ENCODE data around the gene MKRN2OS.
A peak's percentile ranks its signal among the peaks of the same experiment; 100 is the strongest.
"Not testable (repeated sequence)": the region's sequence is repeated elsewhere in the genome, so short reads cannot be mapped to it uniquely, and the experiment has no call there.

The MKRN2OS gene

DNA sequence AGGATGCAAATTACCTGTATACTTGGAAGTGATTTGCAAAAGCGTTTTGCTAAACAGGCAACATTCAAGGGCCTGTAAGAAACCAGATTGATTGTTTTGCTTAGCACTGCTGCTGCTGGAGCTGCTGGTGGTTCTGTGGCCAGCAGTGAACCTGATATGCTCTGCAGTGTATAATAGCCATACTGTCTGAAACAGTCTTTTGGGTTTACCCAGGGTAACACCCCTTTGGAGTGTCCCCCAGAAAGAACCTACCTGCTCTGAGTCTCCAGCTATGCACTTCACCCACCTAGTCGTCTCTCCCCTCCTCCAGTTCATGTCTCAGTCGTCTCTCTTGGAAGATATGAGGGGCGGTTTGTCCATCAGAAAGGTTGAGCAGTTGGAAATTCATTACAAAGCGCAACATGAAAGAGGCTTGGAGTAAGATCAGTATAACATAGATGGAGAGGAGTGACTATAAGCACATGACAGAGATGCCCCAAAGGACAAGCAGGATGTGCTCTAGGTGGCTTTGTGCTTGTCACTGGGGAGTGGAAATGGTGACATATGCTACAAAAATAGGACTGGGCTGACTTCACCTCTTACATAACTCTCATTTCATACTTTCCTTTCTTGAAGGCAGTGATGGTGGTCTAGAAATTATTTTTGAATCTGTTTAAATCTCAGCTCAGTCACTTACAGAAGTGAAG lies 15.3 kb upstream of the MKRN2OS start:
- no peak for DNase-seq

- no peak for DNase-seq
Observed at GRCh38 chr3:12559520-12559919, 14.2 kb upstream of the MKRN2OS start.

GRCh38 chr3:12558706-12559105 lies 13.4 kb upstream of the MKRN2OS start:
- no peak for DNase-seq

GRCh38 chr3:12557473-12558100 lies 12.3 kb upstream of the MKRN2OS start:
- no peak for DNase-seq

DNA sequence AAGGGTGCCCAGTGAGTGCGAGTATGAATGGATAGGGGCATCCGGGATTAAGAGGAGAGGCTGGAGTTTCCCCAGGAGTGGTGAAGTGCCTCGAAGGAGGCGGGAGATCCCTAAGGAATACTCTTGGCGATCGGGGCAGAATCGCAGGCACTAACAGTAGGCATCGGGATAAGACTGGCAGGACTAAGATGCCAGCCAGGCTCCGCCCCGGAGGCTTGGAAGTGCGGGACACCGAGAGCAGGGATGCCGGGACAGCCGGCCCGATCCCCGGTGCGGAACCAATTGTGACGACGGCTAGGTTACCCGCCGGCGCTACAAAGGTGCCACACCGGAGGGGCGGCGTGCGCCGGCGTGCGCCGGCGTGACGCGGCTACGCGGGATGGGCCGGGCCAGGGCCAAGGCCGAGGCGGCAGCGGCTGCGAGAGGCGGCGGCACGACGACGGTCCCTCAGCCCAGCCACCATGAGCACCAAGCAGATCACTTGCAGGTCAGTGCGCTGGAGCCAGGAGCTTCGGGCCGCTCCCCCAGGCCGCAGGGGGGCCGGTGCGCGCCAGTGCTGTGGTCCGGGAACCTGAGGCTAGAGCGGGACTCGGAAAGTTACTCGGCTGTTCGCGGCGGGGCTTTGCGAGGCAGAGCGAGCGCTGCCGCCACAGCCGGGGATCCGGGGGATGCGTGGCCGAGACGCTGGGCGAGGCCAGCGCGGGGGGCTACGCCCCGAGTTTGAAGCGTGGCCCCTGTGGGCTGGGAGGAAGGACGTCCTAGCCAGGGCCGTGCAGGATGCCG lies 11.6 kb upstream of the MKRN2OS start, which contains the start of gene MKRN2:
MKRN2 (plus strand) TSS at position 398 of the 783 bp plus-strand sequence; CDS start at position 462, 64 bp downstream.
- DNase-seq = peak; percentile 78

- DNase-seq = no peak
Observed at GRCh38 chr3:12556314-12556689, 11.0 kb upstream of the MKRN2OS start.

- no peak for DNase-seq
Observed at GRCh38 chr3:12553921-12554391, 8.7 kb upstream of the MKRN2OS start.

DNA sequence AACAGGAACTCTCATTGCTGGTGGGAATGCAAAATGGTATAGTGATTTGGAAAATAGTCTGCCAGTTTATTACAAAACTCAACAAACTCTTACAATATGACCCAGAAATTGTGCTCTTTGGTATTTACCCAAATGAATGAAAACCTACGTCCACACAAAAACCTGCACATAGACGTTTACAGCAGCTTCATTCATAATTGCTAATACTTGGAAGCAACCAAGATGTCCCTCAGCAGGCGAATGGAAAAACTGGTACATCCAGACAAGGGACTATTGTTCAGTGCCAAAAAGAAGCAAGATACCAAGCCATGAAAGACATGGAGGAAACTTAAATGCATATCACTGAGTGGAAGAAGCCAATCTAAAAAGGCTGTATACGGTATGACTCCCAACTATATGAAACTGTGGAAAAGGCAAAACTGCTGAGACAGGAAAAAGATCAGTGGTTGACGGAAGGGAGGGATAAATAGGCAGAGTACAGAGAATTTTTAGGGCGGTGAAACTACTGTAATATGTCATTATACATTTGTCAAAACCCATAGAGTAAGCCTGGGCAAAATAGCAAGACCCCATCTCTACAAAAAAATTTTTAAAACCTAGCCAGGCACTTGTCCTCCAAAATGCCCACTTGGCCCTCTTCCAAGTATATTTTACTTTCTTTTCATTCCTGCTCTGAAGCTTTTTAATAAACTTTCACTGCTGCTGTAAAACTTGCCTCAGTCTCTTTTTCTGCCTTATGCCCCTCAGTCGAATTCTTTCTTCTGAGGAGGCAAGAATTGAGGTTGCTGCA lies 4.9 kb upstream of the MKRN2OS start:
- no peak for DNase-seq

GRCh38 chr3:12544652-12545472 lies 437 bp downstream of the MKRN2OS start:
- DNase-seq = no peak

GRCh38 chr3:12543497-12543896 lies 1.8 kb downstream of the MKRN2OS start:
- not testable (repeated sequence) for DNase-seq

GRCh38 chr3:12541625-12542024 lies 3.7 kb downstream of the MKRN2OS start:
- no peak for DNase-seq

DNA sequence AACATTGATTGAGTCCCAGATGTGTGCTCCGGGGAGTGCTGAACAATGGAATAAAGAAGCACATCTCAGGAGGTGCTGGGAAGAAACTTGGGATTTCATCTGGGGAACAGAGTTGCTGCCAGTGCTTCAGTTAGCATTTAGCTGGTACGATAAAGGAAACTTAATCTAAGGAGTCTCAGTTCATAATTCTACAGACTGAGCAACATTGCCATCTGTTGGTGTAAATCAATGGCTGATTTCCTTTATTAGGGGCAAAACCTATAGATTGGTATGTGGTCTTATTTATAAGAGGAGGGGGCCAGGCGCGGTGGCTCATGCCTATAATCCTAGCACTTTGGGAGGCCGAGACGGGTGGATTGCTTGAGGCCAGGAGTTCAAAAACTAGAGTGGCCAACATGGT lies 8.9 kb downstream of the MKRN2OS start:
- DNase-seq = no peak

- no peak for DNase-seq
Observed at GRCh38 chr3:12532182-12532581, 13.1 kb downstream of the MKRN2OS start.

DNA sequence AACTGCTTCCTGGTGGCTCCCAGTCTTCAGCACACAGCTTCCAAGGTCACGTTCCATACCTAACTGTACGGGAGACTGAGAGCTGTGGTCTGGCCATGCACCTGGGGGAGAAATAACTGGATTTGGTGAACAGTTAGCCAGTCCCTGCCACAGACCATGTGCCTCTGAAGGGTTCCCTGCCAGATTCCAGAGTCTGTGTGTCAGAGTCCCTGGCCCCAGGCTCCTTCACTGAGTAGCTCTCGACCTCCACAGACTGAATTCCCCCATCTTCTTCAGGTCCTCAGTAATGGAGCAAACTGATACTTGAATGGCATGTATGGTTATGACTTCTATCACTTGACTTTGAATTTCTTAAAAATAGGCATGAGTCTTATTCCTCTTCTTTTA lies 17.5 kb downstream of the MKRN2OS start:
- no peak for DNase-seq

DNA sequence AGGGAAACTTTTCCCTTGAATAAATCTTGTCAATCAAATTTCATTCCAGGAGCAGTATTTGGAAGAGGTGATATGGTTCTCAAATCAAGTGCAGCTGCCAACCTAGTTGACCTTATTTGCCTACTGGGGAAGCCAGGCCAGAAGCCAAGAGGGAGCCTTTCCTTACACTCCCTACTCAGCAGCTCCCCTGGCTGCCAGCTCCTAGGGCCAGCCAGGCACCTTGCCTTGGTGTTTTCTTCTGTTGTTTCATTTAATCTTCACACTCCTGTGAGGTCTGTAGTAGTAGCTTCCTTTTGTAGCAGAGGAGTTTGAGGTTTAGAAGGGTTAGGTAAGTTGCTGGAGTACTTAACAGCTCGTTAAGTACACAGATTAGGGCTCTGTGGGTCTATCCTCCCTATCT lies 22.6 kb downstream of the MKRN2OS start:
- DNase-seq = no peak

GRCh38 chr3:12521010-12521409 lies 24.3 kb downstream of the MKRN2OS start:
- DNase-seq = no peak

DNA sequence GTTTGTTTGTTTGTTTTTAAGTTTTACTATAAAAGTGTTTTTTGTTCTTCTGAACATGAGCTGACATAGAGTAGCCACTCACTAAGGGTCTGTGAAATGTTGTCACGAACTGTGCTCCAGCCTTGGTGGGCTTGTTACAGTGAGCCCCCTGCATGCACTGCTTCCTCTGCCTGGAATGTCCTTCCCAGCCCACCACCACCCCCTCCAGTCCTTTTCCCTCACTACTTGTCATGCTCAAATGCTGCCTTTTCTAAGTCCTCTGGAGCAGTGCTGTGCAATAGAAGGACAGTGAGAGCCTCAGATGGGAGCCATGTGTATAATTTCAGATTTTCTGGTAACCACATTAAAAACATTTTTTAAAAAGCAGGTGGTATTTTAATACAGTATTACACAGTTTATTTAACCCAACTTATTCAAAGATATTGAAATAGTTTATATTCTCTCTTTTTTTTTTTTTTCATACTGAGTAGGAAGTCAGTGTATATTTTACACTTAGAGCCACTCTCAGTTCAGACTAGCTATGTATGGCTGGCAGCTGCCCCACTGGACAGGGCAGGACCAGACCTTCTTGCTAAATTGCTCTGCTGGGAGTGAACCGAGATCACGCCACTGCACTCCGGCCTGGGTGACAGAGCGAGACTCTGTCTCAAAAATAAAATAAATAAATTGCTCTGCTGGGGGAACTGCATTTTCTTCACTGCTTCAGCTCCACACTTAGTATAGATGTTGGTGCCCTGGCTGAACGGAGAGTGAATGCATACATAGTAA lies 26.9 kb downstream of the MKRN2OS start:
- no peak for DNase-seq

- DNase-seq = no peak
Observed at GRCh38 chr3:12516873-12517272, 28.4 kb downstream of the MKRN2OS start.

DNA sequence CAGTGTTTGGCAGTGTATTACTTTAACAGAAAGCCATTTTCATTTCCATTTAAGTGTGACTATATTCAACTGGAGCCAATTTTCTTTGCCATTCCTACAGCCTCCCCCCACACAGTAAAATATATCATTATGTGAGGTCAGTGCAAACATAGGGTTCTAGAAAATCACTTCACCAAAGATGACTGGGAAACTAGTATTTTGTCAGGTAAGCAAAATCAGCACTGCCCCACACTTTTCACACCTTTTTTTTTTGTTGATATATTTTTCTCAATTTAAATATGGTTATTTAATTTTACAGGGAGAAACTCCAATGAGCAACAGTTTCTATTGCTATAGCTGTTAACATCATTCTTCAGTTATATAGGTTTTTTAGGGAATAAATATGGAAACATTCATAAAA lies 29.7 kb downstream of the MKRN2OS start:
- DNase-seq = no peak

- no peak for DNase-seq
Observed at GRCh38 chr3:12513694-12514446, 31.4 kb downstream of the MKRN2OS start.

Measured in activated T-cell treated with anti-CD3 and anti-CD28 coated beads for 4 hours (primary cell).